Small intestine (tissue), 7 donors: ENCODE measurements around the gene CLEC16A. TPM values are rescaled to one million over a fixed set of nuclear protein-coding genes. Genes with fewer than 3 reads are reported as not detected.

ENCODE experiments used
- DNase-seq, 2 donors: peaks; one replicate each; pipeline versions ENCODE4 v3.0.0 to v3.0.0-alpha.2; 2013
- FAIRE-seq: peaks from 2 replicates; lab custom pipeline; 2012; peaks lifted over from hg19 to GRCh38; lab: Jason Lieb, UNC
- H3K27ac ChIP-seq, 3 donors: one replicate each; pipeline ENCODE4 v1.5.1; 2013; ENCODE audit warnings: low read length in 2 of 3, mild to moderate bottlenecking in 2 of 3, control low read depth in 1 of 3, inconsistent platforms in 1 of 3, low read depth in 1 of 3, moderate library complexity in 1 of 3
- H3K27me3 ChIP-seq, 3 donors: one replicate each; pipeline ENCODE4 v1.6.1; 2013; ENCODE audit warnings: low read length in 3 of 3, inconsistent platforms in 1 of 3; ENCODE audit not compliant: control insufficient read depth in 3 of 3, insufficient read depth in 3 of 3
- H3K36me3 ChIP-seq, 3 donors: one replicate each; pipeline ENCODE4 v1.6.1; 2013; ENCODE audit warnings: low read length in 3 of 3, inconsistent platforms in 1 of 3, low read depth in 1 of 3, mild to moderate bottlenecking in 1 of 3, moderate library complexity in 1 of 3; ENCODE audit not compliant: control insufficient read depth in 3 of 3, insufficient read depth in 2 of 3
- H3K4me1 ChIP-seq, 3 donors: one replicate each; pipeline ENCODE4 v1.6.1; 2013; ENCODE audit warnings: low read length in 2 of 3, inconsistent platforms in 1 of 3, low read depth in 1 of 3, mild to moderate bottlenecking in 1 of 3, moderate library complexity in 1 of 3; ENCODE audit not compliant: control insufficient read depth in 3 of 3, insufficient read depth in 2 of 3
- H3K4me3 ChIP-seq, 3 donors: one replicate each; pipeline ENCODE4 v1.5.1; 2013; ENCODE audit warnings: low read length in 3 of 3, control low read depth in 1 of 3, inconsistent platforms in 1 of 3, low read depth in 1 of 3, mild to moderate bottlenecking in 1 of 3, moderate library complexity in 1 of 3
- H3K9me3 ChIP-seq, 2 donors: one replicate each; pipeline ENCODE4 v1.6.1; 2013; ENCODE audit warnings: low read depth in 1 of 2, low read length in 1 of 2; ENCODE audit not compliant: control insufficient read depth in 2 of 2, insufficient read depth in 1 of 2
- WGBS, 3 donors: extraction: QIAGEN DNeasy Blood & Tissue Kit; methylation state at CpG; one replicate each; pipeline ENCODE4 v1.1.7; 2013; 5-methylcytosine and 5-hydroxymethylcytosine counted together
- polyA plus RNA-seq, 4 donors: library from polyadenylated mRNA; stranded (reverse) in 3 of 4; unstranded in 1 of 4; fragments of 200-250 nt in 3 of 4; fragments of 120-200 nt in 1 of 4; gene quantifications; one replicate each; pipeline versions ENCODE4 v1.2.1 to v1.2.3, GENCODE V29; 2013
- donor health status: healthy with polysubstance abuse.
- donor health status: control.
- donor health status: control.
- donor health status: Bipolar disorder and iron deficiency.
- donor health status: healthy.

Gene CLEC16A
- polyA plus RNA-seq, 4 donors: 12.2 to 23.5 (median 14.1) TPM

DNA sequence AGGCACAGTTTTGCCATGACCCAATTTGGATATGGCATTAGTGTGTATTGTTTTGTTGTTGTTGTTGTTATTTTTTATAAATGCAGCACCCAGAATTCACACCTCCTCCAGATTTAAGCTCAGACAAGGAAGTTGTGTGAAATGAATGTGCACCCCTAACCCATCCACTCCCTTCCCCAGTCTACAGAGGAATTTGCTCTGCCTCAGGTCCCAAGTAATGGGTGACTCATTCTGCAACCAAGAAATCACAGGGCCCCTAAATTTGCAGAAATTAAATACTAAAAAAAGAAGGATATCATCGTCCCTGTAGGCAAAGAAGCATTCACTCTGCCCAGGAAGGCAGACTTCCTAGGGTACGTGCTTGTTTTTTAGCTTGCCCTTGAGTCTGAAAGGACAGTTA, 62.3 kb downstream of the CLEC16A start:
- H3K9me3 ChIP-seq: no peaks in the 10 kb centered on the region
- H3K27me3 ChIP-seq: no peaks in the 10 kb centered on the region
- FAIRE-seq: no peak
- no peak overlapping the region for H3K27ac ChIP-seq
- H3K36me3 ChIP-seq: peaks cover 0 to 24% (median 8%) of the 10 kb centered on the region in 3 donors
- 83 to 94% (median 88%) methylated on average over 2 of the region's 2 CpGs for WGBS, 3 donors
- H3K4me1 ChIP-seq: peaks cover 0 to 1% (median 0%) of the 10 kb centered on the region in 3 donors
- H3K4me3 ChIP-seq: no peak overlapping the region
- DNase-seq: no peak

DNA sequence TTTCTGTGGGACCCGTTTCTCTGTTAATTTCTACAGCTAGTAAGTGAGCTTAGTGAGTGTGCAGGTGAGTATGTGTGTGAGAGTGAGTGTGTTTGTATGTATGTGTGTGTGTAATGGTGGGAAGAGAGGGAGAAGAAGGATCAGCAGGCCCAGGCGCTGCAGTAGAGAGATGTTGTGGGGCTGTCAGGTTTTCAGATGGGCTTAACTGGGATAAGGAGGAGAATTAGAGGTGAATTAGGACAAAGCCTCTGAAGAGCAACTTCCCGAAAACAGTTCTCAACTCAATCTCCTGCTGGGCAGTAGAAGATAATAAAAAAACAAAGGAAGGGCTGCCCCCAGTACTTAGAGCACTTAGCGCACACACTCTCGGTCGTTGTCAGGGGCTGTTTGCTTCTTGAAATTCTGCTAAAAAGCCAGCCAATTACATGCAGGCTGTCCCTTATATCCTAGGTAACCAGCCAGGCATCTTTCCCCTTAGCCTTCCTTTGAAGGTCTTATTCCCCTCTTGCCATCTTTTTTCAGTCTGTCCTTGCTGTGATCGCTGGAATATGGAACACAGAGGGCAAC, 63.4 kb downstream of the CLEC16A start:
- Histone ChIP-seq H3K27ac (no peak overlapping the region), H3K4me3 (no peak overlapping the region), H3K27me3 (no peaks in the 10 kb centered on the region), H3K4me1 (peaks cover 0 to 1% (median 0%) of the 10 kb centered on the region in 3 donors), H3K9me3 (no peaks in the 10 kb centered on the region), H3K36me3 (peaks cover 0 to 24% (median 8%) of the 10 kb centered on the region in 3 donors)
- WGBS, 3 donors: 94 to 96% (median 96%) methylated on average over 7 of the region's 7 CpGs
- DNase-seq (no peak), FAIRE-seq (no peak)

- Histone ChIP-seq H3K27ac (peak overlapping the region in 1 of 3 donors; percentile 2), H3K36me3 (peaks cover 0 to 21% (median 2%) of the 10 kb centered on the region in 3 donors), H3K4me1 (peaks cover 0 to 1% (median 0%) of the 10 kb centered on the region in 3 donors), H3K27me3 (no peaks in the 10 kb centered on the region), H3K4me3 (no peak overlapping the region), H3K9me3 (no peaks in the 10 kb centered on the region)
- WGBS, 3 donors: 76 to 90% (median 82%) methylated on average over 8 of the region's 8 CpGs
- FAIRE-seq: no peak
- no peak for DNase-seq
These were observed 64.8 kb downstream of the CLEC16A start for GRCh38 chr16:11009027-11009755.

DNA sequence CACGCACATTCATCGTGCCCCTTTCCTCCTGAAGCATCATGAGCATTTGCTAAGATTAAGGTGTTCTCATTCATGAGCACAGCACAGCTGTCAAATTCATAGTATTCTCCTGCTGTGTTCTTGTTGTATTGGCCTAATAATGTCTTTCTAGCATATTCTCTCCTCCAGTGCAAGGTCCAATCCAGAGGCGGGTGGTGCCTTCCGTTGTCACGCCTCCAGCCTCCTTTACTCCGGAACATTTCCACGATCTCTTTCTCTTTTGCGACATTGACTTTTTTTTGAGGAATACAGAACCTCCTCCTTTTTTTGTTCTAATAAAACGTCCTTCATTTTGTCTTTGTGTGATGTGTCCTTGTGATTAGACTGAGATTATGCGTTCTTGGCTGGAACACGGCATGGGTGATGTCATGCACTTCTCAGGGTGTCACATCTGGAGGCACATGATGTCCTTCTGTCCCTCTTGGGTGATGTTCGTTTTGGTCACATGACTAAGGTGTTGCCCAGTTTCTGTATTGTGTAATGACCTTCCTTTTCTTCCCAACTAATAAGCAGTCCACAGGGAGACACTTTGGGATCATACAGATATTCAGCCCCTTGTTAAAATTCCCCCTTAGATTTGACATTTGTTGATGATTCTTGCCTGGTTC, 66.3 kb downstream of the CLEC16A start:
- 48 to 85% (median 66%) methylated on average over 12 of the region's 12 CpGs for WGBS, 3 donors
- Histone ChIP-seq H3K9me3 (no peaks in the 10 kb centered on the region), H3K4me3 (no peak overlapping the region), H3K27me3 (no peaks in the 10 kb centered on the region), H3K36me3 (peaks cover 0 to 19% (median 0%) of the 10 kb centered on the region in 3 donors), H3K4me1 (peaks cover 0 to 3% (median 0%) of the 10 kb centered on the region in 3 donors), H3K27ac (peak overlapping the region in 1 of 3 donors; percentile 70)
- DNase-seq (peak in 1 of 2 donors; percentile 87), FAIRE-seq (no peak)

DNA sequence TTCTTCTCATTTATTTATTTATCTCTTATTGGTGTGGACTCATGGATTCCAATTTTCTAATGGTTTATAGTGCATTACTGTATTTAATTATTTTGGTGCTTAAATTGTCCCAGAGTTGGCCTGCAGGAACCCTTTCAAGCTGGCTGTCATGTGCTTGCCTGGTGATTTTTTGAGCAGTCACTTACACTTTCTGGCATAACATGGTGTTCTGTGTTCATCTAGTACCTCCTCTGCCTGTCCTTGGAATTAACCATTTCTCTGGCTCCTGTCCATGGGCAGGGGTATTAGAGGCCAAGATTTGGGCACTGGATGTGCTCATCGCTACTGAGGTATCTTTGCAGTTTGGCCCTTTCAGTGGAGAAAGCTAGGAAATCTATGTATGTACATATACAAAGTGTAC, 67.0 kb downstream of the CLEC16A start:
- H3K36me3 ChIP-seq: peaks cover 0 to 17% (median 0%) of the 10 kb centered on the region in 3 donors
- DNase-seq (no peak), FAIRE-seq (no peak)
- peaks cover 0 to 5% (median 0%) of the 10 kb centered on the region in 3 donors for H3K4me1 ChIP-seq
- no peaks in the 10 kb centered on the region for H3K9me3 ChIP-seq
- H3K4me3 ChIP-seq: no peak overlapping the region
- whole genome bisulfite sequencing, 3 donors: 94 to 100% (median 100%) methylated on average over 1 of the region's 1 CpG
- peak overlapping the region in 1 of 3 donors; percentile 48 for H3K27ac ChIP-seq
- H3K27me3 ChIP-seq: no peaks in the 10 kb centered on the region

GRCh38 chr16:11012841-11013240, 68.5 kb downstream of the CLEC16A start:
- Histone ChIP-seq H3K27me3 (no peaks in the 10 kb centered on the region), H3K9me3 (no peaks in the 10 kb centered on the region), H3K4me1 (peaks cover 0 to 5% (median 3%) of the 10 kb centered on the region in 3 donors), H3K27ac (no peak overlapping the region), H3K4me3 (no peak overlapping the region), H3K36me3 (peaks cover 0 to 13% (median 0%) of the 10 kb centered on the region in 3 donors)
- DNase-seq (no peak), FAIRE-seq (no peak)
- 91 to 96% (median 91%) methylated on average over 8 of the region's 8 CpGs for WGBS, 3 donors

- FAIRE-seq (no peak), DNase-seq (no peak)
- Histone ChIP-seq H3K27me3 (no peaks in the 10 kb centered on the region), H3K4me1 (peaks cover 0 to 5% (median 3%) of the 10 kb centered on the region in 3 donors), H3K9me3 (no peaks in the 10 kb centered on the region), H3K36me3 (peaks cover 0 to 13% (median 0%) of the 10 kb centered on the region in 3 donors), H3K27ac (no peak overlapping the region), H3K4me3 (no peak overlapping the region)
- 85 to 89% (median 87%) methylated on average over 4 of the region's 4 CpGs for WGBS, 3 donors
These were observed 69.8 kb downstream of the CLEC16A start for GRCh38 chr16:11014136-11014535.

DNA sequence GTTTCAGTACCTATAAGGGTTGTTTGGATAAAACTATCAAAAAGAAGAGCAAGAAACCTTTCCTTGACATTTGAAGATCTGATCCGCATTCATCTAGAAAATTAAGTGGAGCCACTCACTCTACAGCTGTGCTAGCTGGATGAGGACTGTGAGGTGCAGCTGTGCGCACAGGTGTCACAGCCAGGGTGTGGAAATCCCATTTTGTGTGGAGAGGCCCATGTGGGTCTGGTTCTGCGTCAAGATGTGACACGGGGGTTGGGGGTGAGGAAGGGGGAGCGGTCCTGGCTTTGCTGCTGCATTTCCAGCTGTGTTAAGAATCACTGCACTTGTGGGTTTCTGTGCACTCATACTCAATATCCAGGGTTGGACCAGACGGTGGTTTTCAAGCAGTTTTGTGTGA, 70.7 kb downstream of the CLEC16A start:
- Histone ChIP-seq H3K4me3 (no peak overlapping the region), H3K4me1 (peaks cover 0 to 3% (median 3%) of the 10 kb centered on the region in 3 donors), H3K27ac (no peak overlapping the region), H3K36me3 (peaks cover 0 to 13% (median 0%) of the 10 kb centered on the region in 3 donors), H3K9me3 (no peaks in the 10 kb centered on the region), H3K27me3 (no peaks in the 10 kb centered on the region)
- DNase-seq (no peak), FAIRE-seq (no peak)
- 82 to 95% (median 94%) methylated on average over 6 of the region's 6 CpGs for WGBS, 3 donors
